HUES64 (cell line): Measurements from ENCODE around the gene ASB6.
"Not testable (repeated sequence)": the region's sequence is repeated elsewhere in the genome, so short reads cannot be mapped to it uniquely, and the experiment has no call there.

Experiments
- H3K27ac ChIP-seq: 2 replicates; pipeline ENCODE4 v1.7.0; 2013; ENCODE audit warnings: low read depth, low read length, inconsistent platforms
- H3K27me3 ChIP-seq: 2 replicates; pipeline ENCODE4 v1.6.1; 2013; ENCODE audit warnings: mild to moderate bottlenecking, low read length; ENCODE audit not compliant: insufficient read depth
- H3K36me3 ChIP-seq: 2 replicates; pipeline ENCODE4 v1.6.1; 2013; ENCODE audit warnings: mild to moderate bottlenecking, low read length; ENCODE audit not compliant: insufficient read depth
- H3K4me1 ChIP-seq: 2 replicates; pipeline ENCODE4 v1.6.1; 2013; ENCODE audit warnings: mild to moderate bottlenecking, low read length, moderate library complexity; ENCODE audit not compliant: insufficient read depth
- H3K4me3 ChIP-seq: 2 replicates; pipeline ENCODE4 v1.5.1; 2013; ENCODE audit warnings: mild to moderate bottlenecking, low read length, moderate library complexity
- H3K9ac ChIP-seq: 2 replicates; pipeline ENCODE4 v1.6.1; 2013; ENCODE audit warnings: mild to moderate bottlenecking, low read depth, low read length
- H3K9me3 ChIP-seq: 2 replicates; pipeline ENCODE4 v1.6.1; 2013; ENCODE audit warnings: low read depth, low read length; ENCODE audit not compliant: insufficient read depth
- WGBS: fragments of 150-250, 120-280 bp; methylation state at CpG from one replicate; pipeline ENCODE4 v1.1.7; 2013; ENCODE audit warnings: missing lambda C conversion rate; 5-methylcytosine and 5-hydroxymethylcytosine counted together

The ASB6 gene

DNA sequence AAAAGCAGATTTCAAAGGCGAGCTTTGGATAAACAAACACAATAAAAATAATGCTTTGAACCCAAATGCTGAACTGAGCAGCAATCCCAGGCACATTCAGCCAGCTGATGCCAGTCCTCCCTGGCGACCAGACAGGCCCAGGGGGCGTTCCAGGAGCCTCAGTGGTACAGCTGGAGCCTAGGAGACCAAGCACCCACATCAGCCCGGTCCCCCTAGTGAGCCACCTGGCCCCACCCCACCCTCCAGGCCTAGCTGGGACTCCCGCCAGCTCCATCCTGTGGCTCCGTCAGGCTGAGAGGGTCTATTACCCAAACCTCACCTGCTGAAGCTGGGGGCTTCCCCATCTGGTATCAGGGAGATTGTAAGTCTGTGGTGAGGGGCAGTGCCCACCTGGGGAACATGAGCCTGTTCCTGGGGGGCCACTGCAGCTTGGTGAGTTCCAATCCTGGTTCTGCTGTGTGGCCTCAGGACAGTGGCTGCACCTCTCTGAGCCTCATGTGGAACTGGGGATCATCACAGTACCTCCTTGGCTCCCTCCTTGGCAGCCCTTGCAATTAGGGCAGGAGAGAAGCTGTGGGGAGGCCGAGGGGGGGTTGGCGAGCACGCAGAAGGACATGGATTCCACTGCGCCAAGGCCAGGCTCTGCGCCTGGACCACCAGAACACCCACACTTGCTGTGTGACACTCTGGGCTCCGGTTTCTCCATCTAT is 37.7 kb downstream of the ASB6 start:
- Histone ChIP-seq H3K9ac (no peak overlapping the region), H3K9me3 (no peaks in the 10 kb centered on the region), H3K27me3 (no peaks in the 10 kb centered on the region; the same call in 1 of the 2 replicates), H3K4me3 (no peak overlapping the region), H3K27ac (no peak overlapping the region), H3K36me3 (no peaks in the 10 kb centered on the region), H3K4me1 (0 out of 2 replicates have a peak, but pooled peaks cover 7% of the 10 kb centered on the region)
- WGBS = 85% methylated on average over 12 of the region's 12 CpGs

DNA sequence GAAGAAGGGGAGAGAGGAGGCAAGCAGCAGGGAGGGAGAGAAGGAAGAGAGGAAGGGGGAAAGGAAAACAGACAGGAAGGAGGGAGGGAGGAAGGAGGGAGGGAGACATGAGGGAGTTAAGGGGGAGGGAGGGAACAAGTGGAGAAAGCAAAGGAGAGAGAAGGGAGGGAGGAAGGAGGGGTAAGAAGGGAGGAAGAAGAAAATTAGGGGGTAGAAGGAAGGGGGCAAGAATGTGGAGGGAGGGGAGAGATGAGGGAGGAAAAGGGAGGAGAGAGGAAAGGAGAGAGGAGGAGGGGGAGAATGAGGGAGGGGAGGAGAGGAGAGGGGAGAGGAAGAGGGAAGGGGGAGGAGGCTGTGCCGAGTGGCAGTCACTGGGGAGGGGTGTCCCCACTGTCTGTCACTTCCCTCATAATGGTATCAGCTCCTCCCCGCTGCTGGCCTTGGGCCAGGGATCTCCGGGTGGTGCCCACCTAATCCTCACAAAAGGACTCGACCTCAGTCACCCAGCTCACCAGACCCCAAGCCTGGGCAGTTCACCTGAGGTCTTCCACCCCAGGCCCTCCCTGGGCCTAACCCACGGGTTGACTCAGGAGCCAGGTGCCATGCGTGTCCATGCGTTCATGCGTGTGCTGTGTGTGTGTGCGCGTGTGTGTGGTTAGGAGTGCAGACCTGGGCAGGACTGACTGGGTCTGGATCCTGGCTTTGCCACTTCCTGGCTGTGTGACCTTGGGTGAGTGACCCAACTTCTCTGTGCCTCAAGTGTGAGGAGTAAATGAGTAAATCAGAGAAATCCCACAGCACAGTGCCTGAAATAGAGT is 39.1 kb downstream of the ASB6 start:
- WGBS = 66% methylated on average over 9 of the region's 10 CpGs
- H3K27ac ChIP-seq = no peak overlapping the region
- no peaks in the 10 kb centered on the region for H3K9me3 ChIP-seq
- H3K4me1 ChIP-seq = peaks cover 14% of the 10 kb centered on the region
- H3K27me3 ChIP-seq = peaks cover 7% of the 10 kb centered on the region
- H3K36me3 ChIP-seq = no peaks in the 10 kb centered on the region
- H3K9ac ChIP-seq = no peak overlapping the region
- no peak overlapping the region for H3K4me3 ChIP-seq

DNA sequence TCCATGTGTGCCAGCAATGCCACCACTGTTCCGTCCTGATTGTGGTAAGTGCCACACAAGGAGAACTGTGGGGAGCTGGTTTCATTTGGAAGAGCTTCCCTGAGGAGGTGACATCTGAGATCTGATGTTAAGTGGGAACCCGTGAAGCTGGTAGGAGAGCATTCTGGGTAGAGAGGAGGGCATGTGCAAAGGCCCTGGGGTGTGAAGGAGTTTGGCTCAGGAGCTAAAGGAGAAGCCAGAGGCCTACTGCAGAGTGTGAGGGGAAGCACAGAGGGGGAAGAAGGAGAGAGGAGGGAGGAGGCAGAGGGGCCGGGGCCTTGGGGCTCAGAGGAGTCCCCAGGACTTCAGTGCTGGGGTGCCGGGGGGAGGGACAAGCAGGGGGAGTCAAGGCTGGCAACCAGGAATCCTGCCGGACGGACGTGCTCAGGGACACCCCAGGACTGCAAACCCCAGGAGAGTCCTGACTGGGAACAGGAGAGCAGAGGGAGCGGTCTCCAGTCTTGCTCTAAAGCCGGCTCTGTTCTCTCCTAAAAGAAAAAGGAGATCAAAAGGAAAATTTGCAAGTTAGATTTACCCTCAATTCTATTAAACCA is 40.8 kb downstream of the ASB6 start:
- Histone ChIP-seq H3K4me3 (no peak overlapping the region), H3K9ac (no peak overlapping the region), H3K36me3 (no peaks in the 10 kb centered on the region), H3K4me1 (peaks cover 20% of the 10 kb centered on the region), H3K9me3 (no peaks in the 10 kb centered on the region), H3K27ac (no peak overlapping the region), H3K27me3 (peaks cover 8% of the 10 kb centered on the region)
- WGBS = 87% methylated on average over 8 of the region's 9 CpGs

DNA sequence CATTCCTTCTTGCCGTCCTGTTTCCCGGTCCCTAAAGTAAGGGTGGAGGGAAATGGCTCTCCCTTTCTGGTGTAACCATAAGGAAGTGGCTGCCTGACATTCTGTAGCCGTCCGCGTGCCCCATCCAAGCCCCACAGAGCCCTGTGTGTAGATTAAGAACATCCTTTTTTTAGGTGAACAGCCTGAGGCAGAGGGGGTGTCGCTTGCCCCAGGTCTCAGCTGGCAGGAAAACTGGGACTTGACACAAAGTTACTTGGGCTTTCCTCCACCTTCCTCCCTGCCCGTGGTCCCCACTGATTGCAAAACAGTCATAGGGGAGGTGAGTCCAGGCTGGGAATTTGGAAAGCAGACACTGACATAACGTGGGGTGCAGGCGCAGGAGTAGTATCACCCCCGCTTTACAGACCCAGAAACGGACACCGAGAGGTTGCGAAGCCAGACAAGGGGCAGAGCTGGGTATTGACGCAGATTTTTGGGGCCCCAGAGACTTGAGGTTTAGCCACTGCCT is 43.8 kb downstream of the ASB6 start:
- Histone ChIP-seq H3K9ac (peak overlapping the region; percentile 72; the same call in 1 of the 2 replicates), H3K27ac (peak overlapping the region; percentile 81), H3K9me3 (no peaks in the 10 kb centered on the region), H3K27me3 (peaks cover 23% of the 10 kb centered on the region), H3K4me3 (peak overlapping the region; percentile 63), H3K36me3 (no peaks in the 10 kb centered on the region), H3K4me1 (peaks cover 25% of the 10 kb centered on the region)
- WGBS = 54% methylated on average over 14 of the region's 14 CpGs

DNA sequence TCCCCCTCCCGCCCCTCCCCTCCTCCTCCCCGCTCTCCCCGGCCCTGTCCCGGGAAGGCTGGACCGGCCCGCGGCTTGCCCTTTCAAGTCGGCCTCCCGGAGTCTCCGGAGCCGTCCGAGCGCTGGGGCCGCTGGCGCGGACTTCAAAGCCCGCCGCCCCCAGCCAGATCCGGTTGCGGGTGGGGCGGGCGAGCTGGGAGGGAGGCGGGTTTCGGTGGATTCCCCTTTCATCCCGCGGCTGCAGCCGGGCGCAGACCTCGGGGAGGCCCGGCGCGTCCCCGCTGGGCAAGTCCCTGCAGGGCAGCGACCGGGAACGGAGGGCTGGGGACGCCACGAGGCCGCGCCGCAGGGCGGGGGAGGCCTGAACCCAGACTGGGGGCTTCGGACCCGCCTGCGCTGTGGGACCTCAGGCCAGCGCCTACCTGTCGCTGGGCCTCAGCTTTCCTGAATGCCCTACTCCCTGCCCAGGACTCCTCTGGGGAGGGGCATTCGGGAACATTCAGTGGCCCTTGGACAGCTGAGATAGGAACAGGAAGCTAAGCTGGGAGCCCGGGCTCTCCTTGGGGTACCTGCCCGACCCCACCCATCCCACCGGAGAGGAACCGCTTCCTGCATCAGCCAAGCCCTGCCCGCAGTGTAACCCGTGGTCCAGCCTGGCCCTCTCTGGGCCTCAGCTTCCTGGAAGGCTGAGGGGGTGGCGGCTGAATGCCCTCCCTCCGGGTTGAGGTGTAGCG is 44.4 kb downstream of the ASB6 start:
- H3K36me3 ChIP-seq = no peaks in the 10 kb centered on the region
- peak overlapping the region; percentile 72 for H3K9ac ChIP-seq
- peak overlapping the region; percentile 81 for H3K27ac ChIP-seq
- no peaks in the 10 kb centered on the region for H3K9me3 ChIP-seq
- H3K4me1 ChIP-seq = peaks cover 21% of the 10 kb centered on the region
- H3K27me3 ChIP-seq = peaks cover 25% of the 10 kb centered on the region
- 1% methylated on average over 56 of the region's 57 CpGs for WGBS
- H3K4me3 ChIP-seq = peak overlapping the region; percentile 63

DNA sequence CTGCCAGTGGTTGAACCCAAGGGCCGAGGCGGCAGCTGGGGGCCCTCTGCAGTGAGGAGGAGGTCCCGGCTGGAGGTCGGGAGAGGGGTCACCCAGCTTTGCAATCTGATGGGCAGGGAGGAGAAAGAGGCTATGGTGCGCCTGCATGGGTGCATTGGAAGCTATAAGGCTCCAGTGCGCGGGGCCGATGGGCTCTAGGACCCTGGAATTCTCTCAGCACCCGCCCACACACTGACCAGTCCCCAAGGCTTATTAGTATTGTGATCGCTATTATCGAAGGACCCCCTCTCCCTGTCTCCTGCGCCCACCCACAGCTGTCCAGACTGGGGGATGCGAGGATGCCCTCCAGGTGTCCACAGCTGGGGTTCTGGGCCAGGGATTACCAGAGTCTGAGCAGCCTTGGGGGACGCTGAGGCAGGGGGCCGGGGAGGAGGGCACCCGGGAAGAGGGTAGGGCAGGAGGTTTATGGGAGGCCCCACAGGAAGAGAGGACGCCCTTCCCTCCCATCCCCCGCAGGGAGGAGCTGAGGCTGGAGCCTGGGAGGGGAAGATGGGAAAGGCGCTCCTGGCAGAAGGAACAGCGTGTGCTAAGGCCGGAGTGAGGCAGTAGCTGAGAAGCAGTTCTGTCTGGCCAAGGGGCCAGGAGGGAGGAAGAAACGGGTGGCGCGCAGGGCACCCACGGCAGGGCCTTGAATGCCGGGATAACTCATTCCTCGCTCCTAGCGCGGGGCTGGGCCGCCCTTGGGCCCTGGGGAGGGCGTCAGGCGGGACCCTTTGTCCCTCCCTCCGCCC is 45.2 kb downstream of the ASB6 start:
- peak overlapping the region; percentile 20; the same call in 1 of the 2 replicates for H3K9ac ChIP-seq
- WGBS = 3% methylated on average over 30 of the region's 33 CpGs
- H3K36me3 ChIP-seq = no peaks in the 10 kb centered on the region
- peaks cover 27% of the 10 kb centered on the region for H3K4me1 ChIP-seq
- H3K27me3 ChIP-seq = peaks cover 29% of the 10 kb centered on the region
- H3K9me3 ChIP-seq = no peaks in the 10 kb centered on the region
- peak overlapping the region; percentile 75; the same call in 1 of the 2 replicates for H3K27ac ChIP-seq
- peak overlapping the region; percentile 63 for H3K4me3 ChIP-seq

DNA sequence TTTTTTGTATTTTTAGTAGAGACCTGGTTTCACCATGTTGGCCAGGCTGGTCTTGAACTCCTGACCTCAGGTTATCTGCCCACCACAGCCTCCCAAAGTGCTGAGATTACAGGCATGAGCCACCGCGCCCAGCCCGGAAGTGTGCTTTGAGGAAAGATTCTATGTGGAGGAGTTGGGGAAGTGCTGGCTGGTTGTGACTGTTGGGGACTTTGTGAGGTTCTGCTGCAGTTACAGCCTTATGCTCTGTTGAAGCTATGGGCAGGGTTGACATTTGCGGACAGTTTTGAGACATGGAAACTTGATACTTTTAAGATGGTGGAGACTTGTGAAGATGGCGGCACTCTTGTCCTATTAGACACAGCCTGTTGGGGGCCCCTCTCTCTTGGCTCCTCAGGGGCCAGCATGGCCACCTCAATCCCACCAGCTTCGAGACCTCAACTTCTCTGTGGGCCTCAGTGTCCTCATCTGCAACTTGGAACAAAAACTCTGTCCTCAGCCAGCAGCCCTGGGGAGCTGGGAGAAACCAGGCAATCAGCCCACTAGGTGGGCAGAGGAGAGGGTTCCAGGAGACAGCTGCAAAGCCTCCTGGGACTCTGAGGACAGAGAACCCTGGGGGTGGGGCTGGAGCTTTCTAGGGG is 45.9 kb downstream of the ASB6 start:
- H3K9ac ChIP-seq = no peak overlapping the region

DNA sequence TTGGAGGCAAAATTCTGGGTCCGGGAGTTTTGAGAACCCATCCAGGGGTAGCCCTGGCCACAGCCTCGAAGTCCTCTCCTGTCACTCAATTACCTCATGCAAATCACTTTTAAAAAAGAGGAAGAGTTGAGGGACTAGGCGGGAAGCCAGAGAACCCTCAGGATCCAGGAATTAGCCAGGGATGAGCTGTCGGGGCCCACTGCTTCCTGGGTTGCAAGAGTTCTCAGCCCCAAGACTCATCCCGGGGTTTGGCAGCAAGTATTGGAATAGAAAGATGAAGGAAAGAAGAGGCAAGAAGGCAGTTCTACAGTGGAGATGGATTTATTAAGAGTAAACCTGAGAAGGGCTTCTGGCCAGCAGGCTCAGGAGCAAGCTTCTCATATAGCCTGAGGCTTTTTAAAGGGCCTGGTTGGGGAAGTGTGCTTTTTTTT is 46.6 kb downstream of the ASB6 start:
- Histone ChIP-seq H3K9me3 (no peaks in the 10 kb centered on the region), H3K27ac (no peak overlapping the region), H3K36me3 (no peaks in the 10 kb centered on the region), H3K9ac (no peak overlapping the region), H3K27me3 (peaks cover 35% of the 10 kb centered on the region), H3K4me1 (peaks cover 33% of the 10 kb centered on the region), H3K4me3 (no peak overlapping the region)
- WGBS = 71% methylated on average over 5 of the region's 5 CpGs

More for the DNA sequence above, 45.9 kb downstream of the ASB6 start:
- Histone ChIP-seq H3K27me3 (peaks cover 29% of the 10 kb centered on the region), H3K4me3 (peak overlapping the region; percentile 63), H3K4me1 (peaks cover 28% of the 10 kb centered on the region), H3K36me3 (no peaks in the 10 kb centered on the region), H3K9me3 (no peaks in the 10 kb centered on the region), H3K27ac (no peak overlapping the region)
- WGBS = 78% methylated on average over 6 of the region's 6 CpGs

DNA sequence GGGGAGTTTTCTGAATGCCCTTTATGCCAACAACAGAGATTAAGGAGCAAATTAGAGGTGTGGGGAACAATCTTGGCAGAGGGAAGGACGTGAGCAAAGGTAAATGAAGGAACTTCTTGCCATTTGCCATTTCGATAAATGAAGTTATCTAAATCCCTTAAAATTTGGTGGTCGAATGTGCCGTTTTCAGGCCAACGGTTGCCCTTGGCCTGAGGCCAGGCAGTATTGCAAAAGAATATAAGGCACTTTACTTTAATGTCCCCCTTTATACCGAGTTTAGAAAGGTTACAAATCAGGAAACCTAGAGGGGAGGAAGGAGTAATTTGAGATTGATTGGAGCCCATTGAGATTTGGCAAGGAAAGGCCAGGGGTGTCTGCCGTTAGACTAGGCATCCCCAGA is 47.3 kb downstream of the ASB6 start:
- Histone ChIP-seq H3K9ac (no peak overlapping the region), H3K4me3 (no peak overlapping the region), H3K27ac (no peak overlapping the region), H3K9me3 (no peaks in the 10 kb centered on the region), H3K27me3 (peaks cover 35% of the 10 kb centered on the region), H3K4me1 (peaks cover 33% of the 10 kb centered on the region), H3K36me3 (no peaks in the 10 kb centered on the region)
- 89% methylated on average over 7 of the region's 7 CpGs for WGBS

DNA sequence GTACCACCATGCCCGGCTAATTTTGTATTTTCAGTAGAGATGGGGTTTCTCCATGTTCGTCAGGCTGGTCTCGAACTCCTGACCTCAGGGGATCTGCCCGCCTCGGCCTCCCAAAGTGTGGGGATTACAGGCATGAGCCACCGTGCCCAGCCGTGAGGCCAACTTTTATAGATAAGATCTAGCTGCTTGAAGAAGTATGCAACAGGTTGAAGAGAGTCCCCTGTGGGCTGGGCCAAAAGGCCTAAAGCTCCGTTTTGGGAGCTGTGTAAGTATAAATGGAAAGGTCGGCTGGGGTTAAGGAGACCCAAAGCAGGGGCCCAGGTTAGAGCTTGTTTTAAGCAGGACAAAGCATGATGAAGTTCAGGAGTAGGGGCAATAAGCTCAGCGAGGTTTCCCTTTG is 49.2 kb downstream of the ASB6 start:
- not testable (repeated sequence) for H3K9ac ChIP-seq, H3K4me3 ChIP-seq, H3K27ac ChIP-seq, H3K9me3 ChIP-seq, H3K36me3 ChIP-seq
- 83% methylated on average over 10 of the region's 10 CpGs for WGBS
- peaks cover 39% of the 10 kb centered on the region for H3K27me3 ChIP-seq
- H3K4me1 ChIP-seq = peaks cover 26% of the 10 kb centered on the region
